Activated CD8-positive, alpha-beta memory T cell treated with anti-CD3 and anti-CD28 coated beads, Interleukin-2, amount 50 U/mL, for 48 hours (primary cell): ENCODE results near the gene IFIT5.
A peak's percentile ranks its signal among the peaks of the same experiment; 100 is the strongest.
"Not testable (repeated sequence)": the region's sequence is repeated elsewhere in the genome, so short reads cannot be mapped to it uniquely, and the experiment has no call there.

Experiments
- DNase-seq: peaks from one replicate; pipeline ENCODE4 v3.0.0-alpha.2; 2020

Gene IFIT5, protein sequence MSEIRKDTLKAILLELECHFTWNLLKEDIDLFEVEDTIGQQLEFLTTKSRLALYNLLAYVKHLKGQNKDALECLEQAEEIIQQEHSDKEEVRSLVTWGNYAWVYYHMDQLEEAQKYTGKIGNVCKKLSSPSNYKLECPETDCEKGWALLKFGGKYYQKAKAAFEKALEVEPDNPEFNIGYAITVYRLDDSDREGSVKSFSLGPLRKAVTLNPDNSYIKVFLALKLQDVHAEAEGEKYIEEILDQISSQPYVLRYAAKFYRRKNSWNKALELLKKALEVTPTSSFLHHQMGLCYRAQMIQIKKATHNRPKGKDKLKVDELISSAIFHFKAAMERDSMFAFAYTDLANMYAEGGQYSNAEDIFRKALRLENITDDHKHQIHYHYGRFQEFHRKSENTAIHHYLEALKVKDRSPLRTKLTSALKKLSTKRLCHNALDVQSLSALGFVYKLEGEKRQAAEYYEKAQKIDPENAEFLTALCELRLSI

DNA sequence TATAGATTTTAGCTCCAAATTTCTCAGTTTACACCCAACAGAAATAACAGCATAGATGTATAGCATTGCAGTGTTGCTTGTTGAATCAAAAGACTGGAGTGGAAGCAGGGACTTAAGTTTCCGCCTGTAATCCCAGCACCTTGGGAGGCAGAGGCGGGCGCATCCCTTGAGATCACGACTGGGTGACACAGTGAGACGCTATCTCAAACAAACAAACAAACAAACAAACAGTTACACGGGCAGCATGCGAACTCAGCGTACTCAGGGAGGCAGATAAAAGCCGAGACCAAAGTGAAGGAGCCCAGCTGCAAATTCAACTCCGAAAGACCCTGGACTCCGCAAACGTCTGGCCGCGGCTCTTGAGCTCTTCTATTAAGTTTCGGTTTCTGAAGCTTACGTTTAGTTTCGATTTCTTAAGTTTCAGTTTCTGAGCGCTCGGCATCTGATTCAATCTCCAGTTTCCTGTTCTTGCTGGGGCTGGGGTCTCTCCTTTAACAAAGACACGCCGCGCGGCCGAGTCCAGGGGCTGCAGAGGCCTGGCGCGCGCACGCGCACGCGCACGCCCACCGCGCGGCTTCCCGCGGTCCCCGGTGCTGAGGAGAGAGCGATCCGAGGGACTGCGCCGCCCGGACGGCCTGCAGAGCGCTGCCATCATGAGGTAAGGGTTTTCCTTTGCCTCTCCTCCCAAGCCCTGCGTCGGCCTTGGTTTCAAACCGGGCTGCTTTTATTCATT is at the start of gene IFIT5:
TSS of gene IFIT5 (plus strand) at position 423 of the 733 bp plus-strand sequence. CDS start at position 654, 231 bp downstream.
- DNase-seq: peak; percentile 82

DNA sequence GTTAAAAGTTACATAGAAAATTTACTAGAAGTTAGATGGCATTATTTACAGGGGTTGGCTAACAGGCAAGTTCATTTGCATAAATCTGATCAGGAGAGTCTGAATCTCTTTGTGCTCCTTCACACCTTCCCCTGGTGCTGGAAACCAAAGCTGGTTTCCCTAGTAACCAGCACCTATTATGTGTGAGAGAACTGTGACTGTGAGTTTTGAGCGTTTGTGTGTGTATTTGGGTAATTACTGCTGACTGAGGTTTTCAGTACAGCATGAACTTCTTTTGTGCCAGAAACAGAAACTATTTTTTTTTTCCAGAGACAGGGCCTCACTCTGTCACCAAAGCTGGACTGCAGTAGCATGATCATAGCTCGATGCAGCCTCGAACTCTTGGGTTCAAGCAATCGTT is 46.8 kb upstream of the IFIT5 start:
- no peak for DNase-seq

DNA sequence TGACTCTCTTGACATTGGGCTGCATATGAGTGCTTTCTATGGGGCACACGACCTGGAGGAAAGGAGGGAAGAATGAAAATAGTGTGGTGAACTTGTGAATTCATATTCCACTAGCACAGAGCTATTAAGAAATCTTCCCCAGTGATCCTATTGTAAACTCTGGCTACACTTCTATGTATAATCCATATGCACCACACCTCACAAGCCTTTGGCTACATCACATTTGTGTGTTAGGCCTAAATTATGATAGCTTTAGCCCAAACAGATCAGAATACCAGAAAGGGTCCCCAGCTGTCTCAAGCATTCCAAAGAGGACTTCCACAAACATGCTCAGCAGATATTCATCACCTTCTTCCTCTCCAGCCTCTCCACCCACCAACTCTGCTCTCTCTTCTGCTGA is 46.2 kb upstream of the IFIT5 start:
- DNase-seq: no peak

DNA sequence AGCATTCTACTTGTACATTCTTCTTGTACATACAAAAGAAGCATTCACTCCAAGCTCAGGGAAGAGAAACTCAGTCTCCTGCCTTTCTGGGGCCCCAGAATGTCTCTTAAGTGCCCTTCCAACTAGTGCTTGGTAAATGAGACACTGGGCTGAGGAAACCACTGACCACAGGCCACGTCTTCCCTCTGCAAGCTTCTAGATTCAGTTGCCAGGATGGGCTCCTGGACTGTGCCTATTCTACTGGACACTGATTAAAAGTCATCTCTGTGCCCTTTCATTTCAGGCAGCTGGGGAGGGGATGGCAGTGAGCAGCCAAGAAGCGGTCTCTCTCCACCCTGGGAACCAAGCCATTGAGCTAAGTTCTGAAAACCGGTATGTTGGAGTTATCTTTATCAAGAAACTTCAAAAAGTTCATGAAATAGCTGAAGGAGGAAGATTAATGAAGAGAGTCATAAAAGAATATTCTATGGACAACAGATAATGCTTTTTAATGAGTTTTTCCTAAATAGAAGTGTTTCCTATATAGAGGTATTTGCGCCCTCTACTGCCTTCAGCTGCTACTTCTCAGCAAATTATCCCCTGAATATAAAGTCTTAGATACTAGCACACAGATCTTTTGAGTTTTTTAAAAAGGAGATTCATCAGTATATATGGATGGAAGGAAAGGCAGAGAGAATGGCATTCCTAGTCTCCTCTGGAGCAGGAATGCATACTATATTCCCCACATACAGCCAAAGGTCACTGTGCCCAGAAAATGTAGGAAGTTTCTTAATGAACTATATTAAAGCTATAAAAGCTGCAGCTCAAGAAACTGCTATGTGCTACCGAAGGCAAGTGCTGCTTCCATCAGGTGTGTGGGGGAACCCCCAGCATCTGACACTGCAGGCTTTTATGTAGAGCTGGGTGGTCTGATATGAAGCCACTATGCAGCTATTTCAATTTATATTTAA is 44.9 kb upstream of the IFIT5 start:
- DNase-seq: no peak

DNA sequence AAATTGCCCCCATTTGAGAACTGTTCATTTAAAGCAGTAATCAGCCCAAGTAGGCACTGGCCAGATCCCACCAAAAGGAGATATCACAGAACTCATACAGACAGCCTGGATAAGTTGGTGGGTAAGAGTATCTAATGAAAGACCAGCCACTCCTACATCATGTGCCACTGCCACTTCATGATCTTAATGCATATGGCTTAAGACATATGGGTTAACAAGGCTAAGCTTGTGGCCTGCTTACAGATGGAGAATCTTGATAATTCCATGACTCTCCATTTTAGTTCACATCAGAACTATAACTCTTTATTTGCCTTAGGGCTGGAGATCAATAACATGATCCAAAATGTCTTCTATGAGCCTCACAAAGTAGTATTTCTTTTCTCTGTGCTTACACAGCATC is 43.3 kb upstream of the IFIT5 start:
- no peak for DNase-seq

DNA sequence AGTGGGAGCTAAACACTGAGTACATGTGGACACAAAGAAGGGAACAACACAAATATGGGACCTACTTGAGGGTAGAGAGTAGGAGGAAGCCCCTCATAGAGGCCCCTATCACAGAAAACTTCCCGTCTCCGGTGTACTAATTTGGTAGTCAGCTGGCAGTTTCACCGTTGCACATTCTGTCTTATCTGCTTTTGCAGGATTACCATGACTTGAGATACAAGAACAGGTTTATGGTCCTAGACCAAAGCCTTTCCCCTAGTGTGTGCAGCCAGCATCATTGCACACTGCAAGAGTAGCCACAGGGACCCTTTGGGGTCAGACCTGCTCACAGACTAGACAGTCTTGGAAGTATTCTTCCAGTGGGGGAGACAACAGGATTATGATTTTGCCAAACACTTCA is 42.4 kb upstream of the IFIT5 start:
- no peak for DNase-seq

DNA sequence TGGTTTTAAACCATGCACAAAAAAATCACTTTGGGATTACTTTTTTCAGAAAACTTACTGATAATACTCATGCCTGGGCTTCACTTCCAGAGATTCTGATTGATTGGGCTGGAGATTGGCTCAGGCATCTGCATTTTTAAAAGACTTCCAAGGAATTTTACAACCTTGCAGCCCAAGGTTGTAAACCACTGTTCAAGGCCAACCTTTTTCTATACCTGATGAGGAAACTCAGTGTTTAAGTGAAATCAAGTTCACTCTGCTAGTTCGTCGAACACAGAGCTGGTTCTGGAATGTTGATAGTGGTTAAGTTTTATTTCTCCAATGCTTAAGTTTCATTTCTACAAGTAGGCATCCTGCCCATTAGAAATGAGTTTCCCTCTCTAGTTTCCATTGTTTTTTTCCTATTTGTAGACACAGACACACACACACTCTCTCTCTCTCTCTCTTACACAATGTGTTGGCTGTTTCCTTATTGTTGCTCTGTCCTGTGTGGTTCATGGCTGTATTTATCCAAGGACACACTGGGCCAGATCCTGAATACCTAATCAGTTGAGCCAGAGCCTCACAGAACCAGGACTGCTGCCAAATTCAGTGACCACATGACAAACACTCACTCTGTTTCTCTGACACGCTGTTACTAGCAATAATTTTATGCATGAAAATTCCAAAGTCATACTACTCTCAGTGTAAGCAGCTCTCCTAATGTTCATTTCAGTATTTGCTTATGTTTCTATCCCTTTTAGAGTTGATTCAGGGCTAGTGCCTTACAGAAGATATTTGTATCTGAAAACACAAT is 40.3 kb upstream of the IFIT5 start:
- DNase-seq: no peak

DNA sequence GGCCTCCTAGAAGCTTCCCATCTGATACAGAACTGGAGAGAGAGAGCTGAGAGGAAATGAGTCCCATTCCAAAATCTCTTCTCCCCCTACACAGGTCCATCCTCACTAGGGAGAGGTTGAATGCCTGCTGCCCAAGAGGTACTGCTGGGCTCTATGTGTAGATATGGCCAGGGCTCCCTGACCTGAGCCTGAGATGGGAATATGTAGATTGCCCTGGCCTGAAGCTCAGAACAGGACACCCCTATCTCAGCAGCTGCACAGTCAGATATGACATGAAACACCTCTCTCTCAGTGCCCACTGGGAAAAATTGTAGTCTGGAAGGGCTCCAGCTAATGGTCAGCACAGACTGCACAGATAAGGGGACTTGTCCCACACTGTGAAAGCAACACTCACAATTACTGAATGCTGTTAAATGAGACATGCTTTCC is 39.6 kb upstream of the IFIT5 start:
- DNase-seq: no peak

DNA sequence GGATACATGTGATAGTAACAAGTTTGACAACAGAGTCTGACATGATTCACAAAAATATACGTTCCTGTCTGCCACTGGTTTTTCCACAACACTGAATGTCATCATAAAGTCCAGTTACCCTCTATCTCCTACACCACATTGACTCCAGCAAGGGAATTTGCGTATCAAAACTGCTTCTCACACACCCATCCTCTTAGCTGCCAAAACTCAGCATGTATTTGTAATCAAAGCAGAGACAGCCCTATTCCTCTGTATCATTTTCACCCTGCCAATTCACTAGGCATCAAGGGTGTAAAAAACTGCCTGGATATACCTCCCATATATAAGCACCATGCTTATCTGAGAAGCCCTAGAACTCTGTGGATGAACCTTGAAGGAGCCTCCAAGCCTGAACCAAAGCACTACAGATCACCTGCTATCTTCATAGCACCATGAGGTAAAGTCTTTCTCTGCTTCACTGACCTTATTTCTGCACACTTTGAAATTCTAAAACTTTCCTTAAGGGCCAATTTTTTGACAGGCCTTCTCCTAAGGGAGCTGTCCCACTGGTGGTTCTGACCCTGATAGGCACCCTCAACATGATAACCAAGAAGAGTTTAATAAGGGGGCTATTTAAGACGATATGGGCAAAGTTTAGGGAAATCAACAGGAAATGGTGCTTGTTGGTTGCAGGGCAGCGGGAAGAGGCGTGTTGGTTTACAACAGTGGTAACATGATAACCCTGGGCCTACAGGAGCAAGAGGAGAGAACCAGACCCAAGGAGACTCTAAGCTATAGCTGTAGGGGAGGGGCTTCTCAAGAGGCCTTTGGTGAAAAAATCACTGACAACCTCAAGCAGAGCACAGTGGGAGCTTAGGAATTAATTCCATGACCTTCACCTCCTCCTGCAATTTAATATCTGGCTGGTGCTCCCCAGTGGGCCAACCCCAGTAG is 36.4 kb upstream of the IFIT5 start, which contains the start of gene IFIT1B:
TSS of gene IFIT1B (plus strand) at position 352 of the 933 bp plus-strand sequence. CDS start at position 432, 80 bp downstream.
- no peak for DNase-seq

DNA sequence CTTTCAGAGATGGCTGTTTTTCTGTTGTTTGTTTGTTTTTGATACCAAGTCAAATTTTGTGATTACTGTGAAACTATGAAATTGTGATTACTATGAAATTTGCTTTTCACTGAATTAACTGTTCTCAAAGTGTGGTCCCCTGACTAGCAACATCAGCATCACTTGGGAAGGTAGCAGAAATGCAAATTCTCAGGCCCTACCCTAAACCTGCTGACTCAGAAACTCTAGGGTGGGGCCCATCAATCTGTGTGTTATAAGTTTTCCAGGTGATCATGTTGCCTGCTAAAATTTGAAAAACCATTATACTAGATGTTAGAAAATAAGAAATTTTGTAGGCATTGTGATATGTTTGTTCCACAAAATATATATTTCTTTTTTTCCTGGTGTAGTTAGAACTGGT is 35.3 kb upstream of the IFIT5 start:
- DNase-seq: no peak

DNA sequence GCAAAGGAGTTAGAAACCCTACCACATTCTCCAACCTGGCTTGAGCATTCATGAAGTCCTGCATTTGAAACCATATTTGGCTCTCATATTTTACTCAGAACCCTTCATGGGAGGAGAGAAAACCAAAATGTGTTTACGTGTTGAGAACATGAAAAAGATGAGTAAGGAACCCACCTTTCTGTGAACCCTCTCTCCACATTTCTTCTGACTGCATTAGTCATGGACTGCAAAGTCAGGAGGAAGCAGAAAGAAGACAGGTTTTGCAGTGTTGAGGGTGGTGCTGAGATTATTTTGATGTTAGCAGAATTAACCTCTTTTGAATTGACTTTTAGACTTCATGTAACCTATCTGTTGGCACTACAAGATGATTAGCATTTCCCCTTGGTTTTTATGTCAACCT is 31.6 kb upstream of the IFIT5 start:
- no peak for DNase-seq

DNA sequence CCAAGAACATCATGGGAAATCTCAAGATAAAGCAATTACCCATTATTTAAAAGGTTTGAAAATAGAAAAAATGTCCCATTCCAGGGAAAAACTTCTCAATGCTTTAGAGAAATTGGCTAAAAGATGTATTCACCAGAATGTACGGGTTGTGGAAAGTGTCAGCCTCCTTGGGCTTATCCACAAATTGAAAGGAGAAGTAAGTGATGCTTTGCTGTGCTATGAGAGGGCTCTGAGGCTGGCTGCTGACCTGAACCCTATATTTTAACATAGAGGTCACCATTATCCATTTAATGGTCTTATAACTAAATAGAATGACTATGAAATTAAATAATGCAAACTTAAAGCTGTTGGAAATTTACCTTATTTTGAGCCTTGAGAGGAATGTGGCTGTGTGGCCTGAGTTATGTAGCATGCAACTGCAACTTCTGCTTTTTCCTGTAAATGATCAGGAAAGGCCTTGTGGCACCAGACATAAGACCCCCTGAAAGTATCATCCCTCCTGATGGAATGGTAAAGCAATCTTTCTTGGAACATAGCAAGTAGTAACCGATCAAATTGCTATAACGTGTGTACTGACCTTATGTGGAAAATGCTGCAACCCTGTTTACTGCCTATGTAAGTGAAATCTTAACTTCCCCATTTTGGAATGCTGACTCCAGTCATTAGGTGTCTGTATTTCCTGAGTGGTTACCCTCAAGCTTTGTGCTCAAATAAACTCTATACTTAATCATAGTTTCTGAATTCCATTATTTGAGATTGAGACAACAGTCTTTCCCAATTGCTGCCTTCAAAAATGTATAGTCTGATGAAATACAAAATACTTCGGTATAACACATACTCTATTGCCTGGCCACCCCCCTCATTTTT is 29.7 kb upstream of the IFIT5 start:
- no peak for DNase-seq

DNA sequence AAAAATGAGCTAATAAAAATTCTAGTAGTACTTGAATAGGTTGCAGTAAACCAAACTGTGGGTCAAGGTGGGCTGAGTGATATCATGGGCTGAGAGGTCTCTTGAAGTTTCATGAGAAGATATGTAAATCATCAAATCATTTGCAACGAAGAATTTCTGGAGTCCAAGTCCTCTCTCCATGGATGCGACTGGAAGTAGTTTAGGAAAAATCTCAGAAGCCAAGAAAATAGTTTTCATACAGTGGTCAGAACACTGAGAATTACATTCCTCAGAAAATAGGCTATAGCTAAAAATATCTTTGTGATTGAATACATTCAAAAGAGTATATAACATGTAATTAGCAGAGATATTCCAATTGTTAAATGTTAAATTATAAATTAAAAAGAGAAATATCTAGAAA is 25.6 kb upstream of the IFIT5 start:
- DNase-seq: no peak

DNA sequence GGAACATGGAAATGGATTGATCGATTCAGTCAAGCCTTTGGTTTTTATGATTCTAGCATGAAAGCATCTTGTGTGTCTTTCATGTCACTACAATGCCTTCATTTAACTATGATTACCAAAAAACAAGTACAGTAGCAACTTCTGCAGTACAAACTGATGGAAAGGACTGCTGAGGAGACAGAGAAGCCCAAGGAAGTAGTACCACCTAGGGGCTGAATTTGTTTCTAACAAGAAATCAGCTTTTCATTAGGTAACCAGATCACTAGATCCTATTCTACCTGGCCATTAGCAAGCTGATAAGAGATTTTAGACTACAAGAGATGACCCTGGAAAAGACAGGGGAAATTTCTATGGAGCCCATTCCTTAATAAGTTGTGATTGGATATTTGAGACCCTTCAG is 25.1 kb upstream of the IFIT5 start:
- DNase-seq: no peak

DNA sequence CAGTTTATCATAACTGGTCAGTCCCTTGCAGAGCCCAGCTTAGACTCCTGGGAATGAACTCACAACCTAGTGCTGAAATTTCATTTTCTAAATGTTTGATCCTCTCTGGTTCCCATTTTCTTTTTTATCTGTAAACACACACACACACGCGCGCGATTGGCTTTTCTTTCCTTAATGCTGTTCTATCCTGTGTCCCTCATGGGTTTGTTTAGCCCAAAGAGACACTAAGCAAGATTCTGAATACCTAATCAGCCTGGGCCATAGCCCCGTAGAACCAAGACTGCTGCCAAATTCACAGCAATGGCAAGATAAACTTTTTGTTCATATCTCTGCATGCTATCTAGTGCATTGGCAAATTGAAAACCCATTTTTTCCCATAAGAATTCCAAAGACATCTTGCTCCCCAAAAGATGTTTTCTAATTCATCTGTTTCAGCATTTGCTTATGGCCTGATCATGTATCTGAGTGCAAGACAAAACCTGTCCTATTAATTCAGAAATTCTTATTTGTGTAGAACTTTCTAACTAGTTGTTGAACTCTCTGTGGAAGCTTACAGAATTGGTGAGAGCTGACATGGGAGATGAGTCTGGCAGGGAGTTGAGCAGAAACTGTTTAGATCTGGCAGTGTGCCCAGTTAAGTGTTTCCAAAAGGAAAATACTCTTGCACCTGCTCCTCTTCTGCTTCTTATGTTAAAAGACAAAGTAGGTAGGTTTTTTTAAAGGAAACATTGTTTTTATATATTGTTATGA is 23.7 kb upstream of the IFIT5 start:
- no peak for DNase-seq

DNA sequence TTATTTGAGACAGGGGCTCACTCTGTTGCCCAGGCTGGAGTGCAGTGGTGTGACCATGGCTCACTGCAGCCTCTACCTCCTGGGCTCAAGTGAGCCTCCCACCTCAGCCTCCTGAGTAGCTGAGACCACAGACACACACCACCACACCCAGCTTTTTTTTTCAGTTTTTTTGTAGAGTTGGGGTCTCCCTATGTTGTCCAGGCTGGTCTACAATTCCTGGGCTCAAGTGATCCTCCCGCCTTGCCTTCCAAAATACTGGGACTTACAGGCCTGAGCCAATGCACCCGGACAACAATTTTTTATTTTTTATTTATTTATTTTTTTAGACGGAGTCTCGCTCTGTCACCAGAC is 23.2 kb upstream of the IFIT5 start:
- DNase-seq: not testable (repeated sequence)

DNA sequence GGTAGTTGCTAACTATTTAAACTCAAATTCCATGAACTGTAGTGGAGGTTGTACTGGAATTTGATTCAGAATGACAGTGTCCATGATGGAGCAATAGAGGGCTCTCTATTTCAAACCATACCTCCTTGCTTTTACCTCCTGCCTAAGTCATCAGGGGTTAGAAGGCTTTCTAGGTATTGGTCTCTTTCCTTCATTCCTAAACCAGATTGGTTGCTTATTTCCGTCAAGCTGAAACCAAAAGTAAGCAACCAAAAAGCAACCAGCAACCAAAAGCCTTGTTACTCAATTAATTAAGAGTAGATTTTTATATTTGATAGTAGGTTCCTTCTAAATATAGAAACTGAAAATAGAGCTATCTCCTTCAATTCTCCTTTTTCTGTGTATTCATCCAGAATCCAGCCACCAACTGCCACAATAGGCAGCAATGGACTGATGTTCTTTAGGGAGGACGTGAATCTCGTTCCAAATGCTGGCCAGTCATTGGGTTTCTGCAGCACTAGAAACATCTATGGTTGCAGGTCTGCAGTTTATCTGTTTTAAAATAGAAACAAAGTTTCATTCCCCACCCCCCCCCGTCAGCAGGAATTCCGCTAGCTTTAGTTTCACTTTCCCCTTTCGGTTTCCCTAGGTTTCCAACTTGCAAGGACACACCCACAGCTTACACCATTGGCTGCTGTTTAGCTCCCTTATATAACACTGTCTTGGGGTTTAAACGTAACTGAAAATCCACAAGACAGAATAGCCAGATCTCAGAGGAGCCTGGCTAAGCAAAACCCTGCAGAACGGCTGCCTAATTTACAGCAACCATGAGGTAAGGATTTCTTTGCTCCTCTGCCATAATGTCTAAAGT is 22.2 kb upstream of the IFIT5 start, which contains the start of gene IFIT1:
TSS of gene IFIT1 (plus strand) at position 717 of the 850 bp plus-strand sequence. CDS start at position 807, 90 bp downstream.
- no peak for DNase-seq

DNA sequence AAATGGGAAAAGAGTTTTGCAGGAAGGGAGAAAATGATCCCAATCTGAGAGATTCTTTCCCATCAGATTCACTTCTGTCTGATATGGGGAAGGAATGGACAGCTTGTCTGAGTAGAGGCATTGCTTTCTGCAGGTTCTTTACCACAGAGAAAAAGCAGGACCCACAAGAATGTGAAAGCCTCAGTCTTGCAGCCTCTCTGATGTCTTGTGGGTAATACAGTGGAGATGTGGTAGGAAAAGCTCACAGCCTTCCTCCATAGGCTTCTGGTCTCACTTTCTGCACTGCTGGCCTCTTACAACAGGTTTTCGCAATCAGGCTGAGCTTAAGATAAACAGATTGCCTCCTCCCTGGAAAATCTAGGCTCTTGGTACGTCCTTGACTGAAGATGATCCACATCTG is 21.4 kb upstream of the IFIT5 start:
- DNase-seq: no peak
